Natural killer cell (primary cell): Measurements from ENCODE around the gene BNIP2. TPM values are rescaled to one million over a fixed set of nuclear protein-coding genes. Genes with fewer than 3 reads are reported as not detected.

Source experiments
- ATAC-seq, 3 donors: fragments of 150-1000 bp in 2 of 3; fragments of 200-7000 bp in 1 of 3; cut with Tn5 transposase; 1 replicate in 1 of 3; 2 replicates in 2 of 3; pipeline ENCODE4 v1.10.0; 2021; ENCODE audit warnings: mild to moderate bottlenecking in 2 of 3, moderate library complexity in 2 of 3
- DNase-seq, 2 donors: peaks; one replicate each; pipeline versions ENCODE4 v3.0.0 to v3.0.0-alpha.2; 2013 to 2021; ENCODE audit warnings: mixed read lengths in 1 of 2
- H3K27ac ChIP-seq: one replicate; pipeline ENCODE4 v1.5.1; 2013; ENCODE audit warnings: mild to moderate bottlenecking, low read length
- H3K27me3 ChIP-seq: one replicate; pipeline ENCODE4 v1.6.1; 2013; ENCODE audit warnings: low read length; ENCODE audit not compliant: control insufficient read depth, insufficient read depth
- H3K36me3 ChIP-seq: one replicate; pipeline ENCODE4 v1.6.1; 2013; ENCODE audit warnings: low read length; ENCODE audit not compliant: control insufficient read depth, insufficient read depth
- H3K4me1 ChIP-seq: one replicate; pipeline ENCODE4 v1.6.1; 2013; ENCODE audit warnings: low read length; ENCODE audit not compliant: control insufficient read depth, insufficient read depth
- H3K4me3 ChIP-seq: one replicate; pipeline ENCODE4 v1.5.1; 2013; ENCODE audit warnings: low read length
- H3K9me3 ChIP-seq: one replicate; pipeline ENCODE4 v1.6.1; 2013; ENCODE audit warnings: low read length; ENCODE audit not compliant: control insufficient read depth, insufficient read depth
- H3K27ac Mint-ChIP-seq, 2 donors: one replicate each; pipeline ENCODE4 v1.8.0; 2022; ENCODE audit warnings: mild to moderate bottlenecking in 2 of 2, mixed read lengths in 2 of 2, moderate library complexity in 1 of 2
- H3K27me3 Mint-ChIP-seq, 2 donors: one replicate each; pipeline ENCODE4 v1.8.0; 2022; ENCODE audit warnings: low read depth in 2 of 2, mixed read lengths in 2 of 2
- H3K36me3 Mint-ChIP-seq: one replicate; pipeline ENCODE4 v1.8.0; 2022; ENCODE audit warnings: mixed read lengths
- H3K4me1 Mint-ChIP-seq, 2 donors: one replicate each; pipeline ENCODE4 v1.8.0; 2022; ENCODE audit warnings: mixed read lengths in 2 of 2
- H3K4me3 Mint-ChIP-seq: one replicate; pipeline ENCODE4 v1.8.0; 2022; ENCODE audit warnings: mild to moderate bottlenecking, moderate library complexity, mixed read lengths
- H3K9me3 Mint-ChIP-seq, 2 donors: one replicate each; pipeline ENCODE4 v1.8.0; 2022; ENCODE audit warnings: mixed read lengths in 2 of 2
- CTCF ChIP-seq: fragments of 200-600 bp; IDR thresholded peaks from one replicate; pipeline ENCODE4 v1.8.0; 2022; ENCODE audit warnings: antibody characterized with exemption
- whole genome bisulfite sequencing: methylation state at CpG from one replicate; pipeline ENCODE4 v1.1.7; 2013; ENCODE audit warnings: missing lambda C conversion rate; ENCODE audit not compliant: insufficient coverage; 5-methylcytosine and 5-hydroxymethylcytosine counted together
- intact Hi-C: fragments of 100-400 bp; cut with micrococcal nuclease; formaldehyde crosslinking; loops from one replicate; pipeline ENCODE4 v1.14.2; 2022
- total RNA-seq, 4 donors: library from RNA; stranded (reverse); fragments of 120-200 nt in 1 of 4; gene quantifications; one replicate each; pipeline versions ENCODE4 v1.2.3 to v1.2.4, GENCODE V29; 2013 to 2022

BNIP2 gene
- total RNA-seq, 3 donors from 2014 or later (not counting 1 experiment from before 2014, with no cell fraction given), result 103 to 118 (median 105) TPM

GRCh38 chr15:59687836-59688235 is 1.3 kb downstream of the BNIP2 start:
- peak in 2 of 3 donors; percentile 36 to 50 for ATAC-seq
- H3K36me3 Mint-ChIP-seq, result no peaks in the 10 kb centered on the region

GRCh38 chr15:59686389-59686788 is 2.7 kb downstream of the BNIP2 start:
- H3K9me3 ChIP-seq, result no peaks in the 10 kb centered on the region
- H3K4me3 Mint-ChIP-seq, result peak overlapping the region; percentile 52
- no peaks in the 10 kb centered on the region for H3K9me3 Mint-ChIP-seq
- H3K4me3 ChIP-seq, result no peak overlapping the region
- no peaks in the 10 kb centered on the region for H3K27me3 Mint-ChIP-seq
- no peaks in the 10 kb centered on the region for H3K36me3 Mint-ChIP-seq
- peak overlapping the region; percentile 64 to 69 for H3K27ac Mint-ChIP-seq
- 40% methylated on average over 6 of the region's 7 CpGs for WGBS
- no peak for DNase-seq
- no peak for ATAC-seq
- no peaks in the 10 kb centered on the region for H3K27me3 ChIP-seq
- peaks cover 42 to 43% of the 10 kb centered on the region in 2 donors for H3K4me1 Mint-ChIP-seq
- no peak for TF ChIP-seq CTCF
- intact Hi-C loops, result loop anchor here (5.0 kb wide), 2 partner anchors 699 to 754 kb away; partner anchors contain the start of genes RNF111 and SLTM
- H3K4me1 ChIP-seq, result peaks cover 22% of the 10 kb centered on the region
- peaks cover 16% of the 10 kb centered on the region for H3K36me3 ChIP-seq
- H3K27ac ChIP-seq, result no peak overlapping the region

More at GRCh38 chr15:59687836-59688235, 1.3 kb downstream of the BNIP2 start:
- Mint-ChIP-seq H3K27me3 (no peaks in the 10 kb centered on the region), H3K4me1 (peaks cover 42% of the 10 kb centered on the region in 2 donors), H3K9me3 (no peaks in the 10 kb centered on the region), H3K27ac (peak overlapping the region; percentile 91 to 98), H3K4me3 (peak overlapping the region; percentile 94)
- H3K4me1 ChIP-seq, result peaks cover 22% of the 10 kb centered on the region
- DNase-seq, result peak in 1 of 2 donors; percentile 59
- H3K4me3 ChIP-seq, result peak overlapping the region; percentile 93
- H3K27ac ChIP-seq, result peak overlapping the region; percentile 99
- TF ChIP-seq CTCF, result no peak
- peaks cover 11% of the 10 kb centered on the region for H3K36me3 ChIP-seq
- no peaks in the 10 kb centered on the region for H3K27me3 ChIP-seq
- intact Hi-C loops, result loop anchor here (1.0 to 5.0 kb wide), 3 partner anchors 31 to 756 kb away; partner anchors contain the start of genes GTF2A2, RNF111 and SLTM
- WGBS, result under 1% methylated on average over 5 of the region's 5 CpGs
- no peaks in the 10 kb centered on the region for H3K9me3 ChIP-seq

- no peaks in the 10 kb centered on the region for H3K9me3 ChIP-seq
- DNase-seq (no peak), ATAC-seq (no peak)
- TF ChIP-seq CTCF, result no peak
- H3K4me3 ChIP-seq, result no peak overlapping the region
- H3K27ac Mint-ChIP-seq, result peak overlapping the region; percentile 64 to 71
- H3K9me3 Mint-ChIP-seq, result no peaks in the 10 kb centered on the region
- peaks cover 21% of the 10 kb centered on the region for H3K36me3 ChIP-seq
- H3K36me3 Mint-ChIP-seq, result no peaks in the 10 kb centered on the region
- peaks cover 22% of the 10 kb centered on the region for H3K4me1 ChIP-seq
- H3K27me3 Mint-ChIP-seq, result no peaks in the 10 kb centered on the region
- H3K27me3 ChIP-seq, result no peaks in the 10 kb centered on the region
- peak overlapping the region; percentile 52 for H3K4me3 Mint-ChIP-seq
- peak overlapping the region; percentile 11 for H3K27ac ChIP-seq
- WGBS, result no CpG with 5 or more reads among the region's 1 CpG
- intact Hi-C loops, result loop anchor here (5.0 kb wide), 2 partner anchors 699 to 754 kb away; partner anchors contain the start of genes RNF111 and SLTM
- H3K4me1 Mint-ChIP-seq, result peaks cover 42 to 43% of the 10 kb centered on the region in 2 donors
Observed at GRCh38 chr15:59685737-59686297, 3.3 kb downstream of the BNIP2 start.
